T-helper 22 cell (primary cell): Measurements from ENCODE around the gene NXF1.
"Not testable (repeated sequence)": the region's sequence is repeated elsewhere in the genome, so short reads cannot be mapped to it uniquely, and the experiment has no call there.

Experiments used
- DNase-seq: peaks from one replicate; pipeline ENCODE4 v3.0.0-alpha.2; 2020; ENCODE audit warnings: low read depth

Gene NXF1

GRCh38 chr11:62832336-62833234 is 27.3 kb upstream of the NXF1 start, which contains the start of gene TEX54:
TSS of gene TEX54 (minus strand) at chr11:62832841.
- DNase-seq = no peak

GRCh38 chr11:62831520-62832335 is 26.5 kb upstream of the NXF1 start, which contains the start of gene STX5:
TSS of gene STX5 (minus strand) at chr11:62832051. CDS start at chr11:62831243, 808 bp downstream.
- peak; percentile 98 for DNase-seq

- no peak for DNase-seq
Measured at GRCh38 chr11:62830904-62831519, 25.8 kb upstream of the NXF1 start.

- not testable (repeated sequence) for DNase-seq
Measured at GRCh38 chr11:62828130-62828529, 22.9 kb upstream of the NXF1 start.

GRCh38 chr11:62823677-62824076 is 18.4 kb upstream of the NXF1 start:
- DNase-seq = no peak

DNA sequence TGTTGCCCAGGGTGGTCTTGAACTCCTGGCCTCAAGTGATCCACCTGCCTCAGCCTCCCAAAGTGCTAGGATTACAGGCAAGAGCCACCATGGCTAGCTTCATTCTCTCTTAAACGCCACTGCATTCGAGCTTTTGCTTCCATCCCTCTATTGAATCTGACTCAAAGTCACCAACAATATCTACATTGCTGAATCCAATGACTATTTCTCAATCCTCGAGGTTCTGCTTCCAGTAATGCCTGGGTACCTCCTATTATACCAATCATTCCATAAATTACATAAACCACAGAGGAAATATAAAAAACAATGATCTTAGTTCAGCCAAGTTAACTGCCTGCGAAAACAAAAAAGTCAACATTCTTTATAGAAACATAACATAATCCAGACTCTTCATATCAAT is 11.9 kb upstream of the NXF1 start:
- no peak for DNase-seq

- DNase-seq = no peak
Measured at GRCh38 chr11:62816557-62816956, 11.3 kb upstream of the NXF1 start.

- no peak for DNase-seq
Measured at GRCh38 chr11:62811659-62812058, 6.4 kb upstream of the NXF1 start.

DNA sequence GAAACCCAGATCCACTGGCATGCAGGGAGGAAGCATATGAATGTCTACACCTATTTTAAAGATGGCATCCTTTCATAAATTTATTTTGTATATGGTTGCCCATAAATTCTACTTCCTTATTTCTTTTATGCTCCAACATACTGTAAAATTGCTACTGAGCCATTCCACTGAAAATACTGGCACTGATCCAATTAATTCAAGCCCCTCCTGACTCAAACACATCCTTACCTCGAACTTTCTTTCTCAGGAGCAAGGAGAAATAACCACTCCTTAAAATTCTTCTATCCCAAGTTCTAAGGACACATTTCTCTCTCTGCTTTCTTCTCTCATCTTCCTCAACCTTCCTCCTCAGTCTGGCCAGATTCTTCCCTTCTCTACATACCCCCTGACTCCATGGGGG is 5.5 kb upstream of the NXF1 start:
- DNase-seq = no peak

- DNase-seq = no peak
Measured at GRCh38 chr11:62806611-62807121, 1.4 kb upstream of the NXF1 start.

- no peak for DNase-seq
Measured at GRCh38 chr11:62805961-62806441, 761 bp upstream of the NXF1 start.

- no peak for DNase-seq
Measured at GRCh38 chr11:62804310-62805075, 747 bp downstream of the NXF1 start.

DNA sequence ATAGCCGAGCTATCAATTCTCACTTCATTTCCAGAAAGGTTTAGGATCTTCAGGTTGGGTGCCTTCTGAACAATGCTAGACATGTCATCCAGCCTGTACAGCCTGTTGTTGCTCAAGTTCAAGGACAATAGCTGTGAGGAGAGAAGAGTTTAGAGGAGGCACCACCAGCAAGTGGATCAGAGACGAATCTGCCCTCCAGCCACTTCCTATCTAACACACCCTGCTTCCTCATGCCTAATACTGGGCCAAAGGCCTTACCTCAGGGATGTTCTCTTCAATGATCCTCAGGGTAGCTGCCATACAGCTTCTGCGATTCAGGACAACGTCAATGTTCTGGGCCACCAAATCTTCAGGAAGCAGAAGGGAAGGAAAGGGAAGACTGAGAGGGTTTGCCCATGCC is 4.2 kb downstream of the NXF1 start:
- no peak for DNase-seq

DNA sequence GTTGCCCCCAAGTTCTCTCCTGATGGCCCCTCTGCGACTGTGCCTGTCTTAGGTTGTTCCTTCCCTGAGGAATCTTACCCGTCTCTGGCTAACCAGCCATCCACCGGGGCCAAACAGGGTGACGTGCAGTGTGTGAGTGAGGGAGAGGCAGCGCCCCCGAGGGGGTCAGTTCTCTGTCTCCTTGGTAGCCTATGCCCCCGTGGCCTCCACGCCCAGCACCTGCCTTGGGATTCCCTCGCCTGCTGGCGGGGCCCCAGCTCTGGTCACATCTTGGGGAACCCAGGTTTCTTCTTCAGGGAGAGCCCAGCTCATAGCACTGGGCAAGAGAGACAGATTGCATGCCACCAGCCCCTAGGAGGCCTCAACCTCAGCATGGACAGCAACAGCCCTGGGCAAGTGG is 5.8 kb downstream of the NXF1 start:
- no peak for DNase-seq

GRCh38 chr11:62796281-62796680 is 9.0 kb downstream of the NXF1 start:
- DNase-seq = no peak

- DNase-seq = no peak
Measured at GRCh38 chr11:62794201-62794775, 11.0 kb downstream of the NXF1 start.

DNA sequence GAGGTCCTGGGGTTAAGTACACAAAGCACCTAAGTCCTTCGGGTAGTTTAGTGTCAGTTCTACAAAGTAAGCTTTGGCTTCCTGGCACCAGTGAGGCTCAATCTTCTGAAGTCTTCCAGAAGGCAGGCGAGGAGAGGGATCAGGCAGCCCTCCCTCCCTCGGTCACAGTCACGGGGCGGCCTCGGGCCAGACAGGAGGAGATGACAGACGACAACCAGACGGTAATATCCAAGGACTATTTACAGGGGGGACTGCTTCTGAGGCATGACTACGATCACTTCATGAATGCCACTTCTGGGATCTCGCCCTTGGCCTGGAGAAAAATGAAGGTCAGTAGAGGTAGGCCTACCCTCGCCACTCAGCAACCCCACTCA is 13.1 kb downstream of the NXF1 start:
- peak; percentile 15 for DNase-seq

DNA sequence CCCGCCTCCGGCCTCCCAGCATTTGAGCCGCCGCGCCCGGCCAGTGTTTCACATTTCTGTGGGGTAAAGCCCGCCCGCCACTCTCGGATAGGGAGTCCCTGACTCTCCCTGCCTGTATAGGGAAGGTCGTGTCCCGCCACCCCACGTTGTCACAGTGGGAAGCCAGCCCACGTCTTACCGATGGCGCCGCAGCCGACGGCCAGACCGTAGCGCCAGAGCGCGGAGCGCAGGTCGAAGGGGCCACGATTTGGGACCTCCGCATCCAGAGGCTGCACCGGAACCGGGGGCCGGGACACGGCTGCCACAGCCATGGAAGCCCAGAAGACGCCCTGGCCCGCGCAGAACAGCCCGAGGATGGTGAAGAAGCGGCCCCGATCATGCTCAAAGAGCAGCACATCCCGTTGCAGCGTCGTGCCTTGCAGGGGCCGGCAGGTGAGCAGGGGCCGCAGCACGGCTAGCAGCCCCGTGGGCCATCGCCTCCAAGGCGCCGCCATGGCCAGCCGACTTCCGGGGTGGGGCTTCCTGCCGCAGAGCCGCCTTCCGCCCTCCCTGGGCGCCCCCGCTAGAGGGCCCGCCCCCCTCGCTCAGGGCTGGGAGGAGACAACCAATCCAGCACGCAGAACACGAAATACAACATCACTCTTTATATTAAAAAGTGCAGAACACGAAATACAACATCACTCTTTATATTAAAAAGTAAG is 13.6 kb downstream of the NXF1 start, which contains the start of gene TMEM223:
TSS of gene TMEM223 (minus strand) at position 506 of the 701 bp plus-strand sequence. CDS start at position 494, 12 bp downstream.
- peak; percentile 82 for DNase-seq

GRCh38 chr11:62789576-62789975 is 15.7 kb downstream of the NXF1 start:
- DNase-seq = no peak

- no peak for DNase-seq
Measured at GRCh38 chr11:62788991-62789390, 16.2 kb downstream of the NXF1 start.
